ENCODE measurements around the gene GTF3C5.
"Not testable (repeated sequence)": the region's sequence is repeated elsewhere in the genome, so short reads cannot be mapped to it uniquely, and the experiment has no call there.

Gene GTF3C5, protein sequence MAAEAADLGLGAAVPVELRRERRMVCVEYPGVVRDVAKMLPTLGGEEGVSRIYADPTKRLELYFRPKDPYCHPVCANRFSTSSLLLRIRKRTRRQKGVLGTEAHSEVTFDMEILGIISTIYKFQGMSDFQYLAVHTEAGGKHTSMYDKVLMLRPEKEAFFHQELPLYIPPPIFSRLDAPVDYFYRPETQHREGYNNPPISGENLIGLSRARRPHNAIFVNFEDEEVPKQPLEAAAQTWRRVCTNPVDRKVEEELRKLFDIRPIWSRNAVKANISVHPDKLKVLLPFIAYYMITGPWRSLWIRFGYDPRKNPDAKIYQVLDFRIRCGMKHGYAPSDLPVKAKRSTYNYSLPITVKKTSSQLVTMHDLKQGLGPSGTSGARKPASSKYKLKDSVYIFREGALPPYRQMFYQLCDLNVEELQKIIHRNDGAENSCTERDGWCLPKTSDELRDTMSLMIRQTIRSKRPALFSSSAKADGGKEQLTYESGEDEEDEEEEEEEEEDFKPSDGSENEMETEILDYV

DNA sequence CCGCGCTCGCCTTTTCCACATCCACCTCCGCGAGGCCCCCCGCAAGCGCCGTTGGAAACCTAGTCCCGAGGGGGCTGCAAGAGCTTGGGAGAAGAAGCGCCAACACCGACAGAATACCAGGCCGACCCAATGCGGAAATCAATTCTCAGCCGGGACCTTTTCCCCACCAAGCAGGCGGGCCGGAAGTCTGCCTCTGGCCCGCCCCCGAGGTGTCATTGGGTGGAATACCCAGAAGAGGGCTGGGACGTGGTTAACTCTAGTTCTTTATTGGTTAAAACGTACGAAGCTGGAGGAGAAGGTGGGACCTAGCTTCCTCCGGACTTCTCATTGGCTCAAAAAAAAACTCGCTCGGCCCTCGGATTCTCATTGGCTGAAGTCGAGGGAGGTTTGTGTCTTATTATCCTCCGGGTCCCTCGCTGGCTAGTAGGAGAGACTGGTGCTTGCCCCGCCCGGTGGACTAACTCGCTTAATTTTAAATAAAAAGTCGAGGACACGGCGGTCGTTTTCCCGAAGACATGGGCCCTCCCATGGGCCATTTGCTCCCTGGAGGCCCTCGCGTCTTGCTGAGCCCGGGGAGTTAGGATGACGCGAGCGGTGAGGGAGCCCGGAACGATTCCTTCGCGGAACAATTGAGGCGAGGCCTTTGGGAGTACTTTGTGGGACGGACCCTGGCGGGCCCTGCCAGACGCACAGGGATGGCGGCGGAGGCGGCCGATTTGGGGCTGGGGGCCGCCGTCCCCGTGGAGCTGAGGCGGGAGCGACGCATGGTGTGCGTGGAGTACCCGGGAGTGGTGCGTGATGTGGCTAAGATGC, at the start of gene GTF3C5:
TSS of gene GTF3C5 (plus strand) at position 681 of the 813 bp plus-strand sequence. CDS start at position 696, 15 bp downstream.
- DNase-seq: peak; percentile 99

DNA sequence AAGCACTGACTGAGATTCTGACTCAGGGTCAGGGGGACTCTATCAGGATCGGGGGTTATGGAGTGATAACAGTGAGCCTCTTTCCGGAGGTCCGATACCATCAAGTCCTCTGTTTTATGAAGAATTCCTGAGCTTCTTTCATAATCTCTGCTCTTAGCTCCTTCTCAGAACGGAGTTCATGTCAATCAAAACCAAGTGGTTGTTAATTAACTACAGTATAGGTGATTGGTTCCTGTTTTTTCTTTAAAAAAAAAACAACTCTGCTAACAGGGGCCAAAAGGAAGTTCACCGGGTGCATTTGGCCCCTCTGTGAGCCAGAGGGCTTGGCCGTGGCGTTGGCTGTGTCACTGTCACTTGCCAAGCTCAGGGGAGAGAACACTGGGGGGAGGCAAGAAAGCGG, 48.3 kb upstream of the GTF3C5 start:
- no peak for DNase-seq

DNA sequence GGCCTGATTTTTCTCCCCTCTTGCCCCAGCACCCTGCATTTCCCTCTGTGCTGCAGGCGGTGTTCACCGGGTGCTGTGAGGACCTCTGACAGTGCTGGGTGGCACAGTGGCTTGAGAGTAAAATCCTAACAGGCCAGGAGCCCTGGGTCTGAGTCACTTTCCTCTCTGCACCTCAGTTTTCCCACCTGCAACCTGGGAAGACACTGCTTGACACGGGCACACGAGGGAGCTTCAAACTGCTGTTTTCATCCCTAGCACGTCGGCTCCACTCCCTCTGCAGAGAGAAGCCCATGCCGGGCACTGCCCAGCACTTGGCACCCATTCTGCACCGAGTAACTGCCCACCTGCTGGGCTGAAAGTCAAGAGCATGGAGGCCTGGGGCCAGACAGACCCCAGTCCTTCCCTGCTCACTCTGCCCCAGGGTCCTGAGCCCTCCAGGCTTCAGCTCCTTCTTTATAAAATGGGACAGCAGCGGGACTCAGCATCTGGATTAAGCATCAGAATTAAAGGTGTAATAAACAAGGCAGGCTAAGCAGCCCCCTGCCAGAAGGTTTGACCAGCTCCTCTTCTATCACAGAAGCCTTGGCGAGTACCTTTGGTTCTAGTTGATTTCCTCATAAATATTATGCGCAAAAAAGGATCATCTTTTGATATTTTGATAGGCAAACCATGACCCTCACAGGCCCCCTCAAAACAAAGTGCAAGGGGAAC, 47.2 kb upstream of the GTF3C5 start:
- DNase-seq: no peak

DNA sequence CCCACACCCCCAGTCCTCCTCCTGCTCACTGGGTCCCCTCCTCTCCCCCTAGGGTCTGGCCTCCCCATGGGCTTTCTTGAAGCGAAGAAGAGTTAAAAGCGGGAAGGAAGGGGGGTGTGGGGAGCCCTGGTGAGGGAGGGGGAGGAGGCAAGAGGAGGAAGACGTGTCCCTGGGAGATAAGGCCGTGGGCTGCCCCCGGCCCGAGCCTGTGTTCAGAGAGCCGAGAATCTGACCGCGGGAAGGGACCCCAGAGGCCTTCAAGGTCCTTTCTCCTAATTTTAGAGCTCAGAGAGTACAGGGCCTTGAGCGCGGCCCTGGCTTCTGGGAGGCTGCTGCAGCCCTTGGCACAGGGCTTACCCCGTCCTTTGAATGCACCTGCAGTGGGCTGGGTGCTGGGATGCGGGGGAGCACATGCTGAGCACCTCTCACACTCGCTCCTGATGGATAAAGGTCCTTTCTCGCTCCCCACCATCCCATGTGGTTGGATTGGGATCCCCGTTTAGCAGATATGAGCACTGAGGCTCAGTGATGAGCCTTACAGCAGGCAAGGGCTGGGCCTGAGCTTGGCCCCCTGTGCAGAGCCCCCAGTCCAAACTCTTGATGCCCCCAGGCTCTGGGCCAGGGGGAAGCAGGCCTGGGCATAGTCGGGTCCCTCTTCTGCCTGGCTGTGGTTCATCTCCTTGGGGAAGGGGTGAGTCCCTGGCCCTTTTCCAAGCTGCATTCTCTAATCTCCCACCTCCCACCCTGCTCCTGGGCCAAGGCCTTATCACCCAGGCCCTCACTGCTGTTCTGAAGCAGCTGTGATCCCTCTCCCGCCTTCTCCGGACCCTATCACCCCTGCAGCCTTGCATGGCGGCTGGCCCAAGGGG, 46.4 kb upstream of the GTF3C5 start:
- no peak for DNase-seq

DNA sequence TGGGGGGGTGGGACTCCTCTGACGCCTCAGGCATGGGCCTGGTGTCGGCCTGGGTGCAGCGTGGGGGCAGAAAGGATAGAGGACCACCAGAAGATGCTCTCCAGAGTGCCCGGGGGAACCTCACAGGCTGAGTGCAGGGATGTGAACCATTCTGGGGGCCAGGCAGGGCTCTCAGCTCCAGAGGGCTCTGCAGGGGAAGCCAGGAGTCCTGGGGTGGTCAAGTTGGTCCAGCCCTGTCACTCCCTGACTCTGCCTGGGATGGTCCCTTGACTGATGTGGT, 45.8 kb upstream of the GTF3C5 start:
- DNase-seq: no peak

DNA sequence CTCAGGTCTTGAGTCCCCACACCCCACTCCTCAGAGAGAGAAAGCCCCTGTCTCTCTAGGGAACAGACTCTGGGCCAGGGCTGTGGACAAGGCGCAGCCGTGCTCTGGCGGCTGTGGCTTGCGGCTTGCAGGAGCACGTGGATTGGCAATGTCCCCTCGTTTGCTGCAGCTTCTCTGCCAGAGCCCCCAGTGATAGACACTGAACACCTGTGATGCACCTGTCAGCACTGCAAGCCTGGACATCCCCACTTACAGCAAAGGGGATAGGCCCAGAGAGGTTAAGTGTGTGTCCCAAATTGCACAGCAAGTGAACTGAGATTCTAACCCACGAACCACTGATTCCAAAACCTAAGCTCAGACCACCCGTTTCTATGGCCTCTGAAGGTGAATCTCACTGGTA, 45.3 kb upstream of the GTF3C5 start:
- DNase-seq: no peak

DNA sequence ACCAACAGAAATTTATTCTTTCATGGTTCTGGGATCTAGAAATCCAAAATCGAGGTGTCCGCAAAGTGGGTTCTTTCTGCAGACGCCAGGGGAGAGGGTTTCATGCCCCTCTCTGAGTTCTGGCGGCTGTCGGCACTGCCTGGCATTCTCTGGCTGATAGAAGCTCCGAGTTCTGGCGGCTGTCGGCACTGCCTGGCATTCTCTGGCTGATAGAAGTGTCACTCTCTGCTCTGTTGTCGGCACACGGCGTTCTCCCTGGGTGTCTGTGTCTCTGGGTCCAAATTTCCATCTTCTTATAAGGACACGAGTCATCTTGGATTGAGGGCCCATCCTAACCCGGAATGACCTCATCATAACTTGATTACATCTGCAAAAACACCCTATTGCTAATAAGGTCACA, 44.7 kb upstream of the GTF3C5 start:
- DNase-seq: no peak

DNA sequence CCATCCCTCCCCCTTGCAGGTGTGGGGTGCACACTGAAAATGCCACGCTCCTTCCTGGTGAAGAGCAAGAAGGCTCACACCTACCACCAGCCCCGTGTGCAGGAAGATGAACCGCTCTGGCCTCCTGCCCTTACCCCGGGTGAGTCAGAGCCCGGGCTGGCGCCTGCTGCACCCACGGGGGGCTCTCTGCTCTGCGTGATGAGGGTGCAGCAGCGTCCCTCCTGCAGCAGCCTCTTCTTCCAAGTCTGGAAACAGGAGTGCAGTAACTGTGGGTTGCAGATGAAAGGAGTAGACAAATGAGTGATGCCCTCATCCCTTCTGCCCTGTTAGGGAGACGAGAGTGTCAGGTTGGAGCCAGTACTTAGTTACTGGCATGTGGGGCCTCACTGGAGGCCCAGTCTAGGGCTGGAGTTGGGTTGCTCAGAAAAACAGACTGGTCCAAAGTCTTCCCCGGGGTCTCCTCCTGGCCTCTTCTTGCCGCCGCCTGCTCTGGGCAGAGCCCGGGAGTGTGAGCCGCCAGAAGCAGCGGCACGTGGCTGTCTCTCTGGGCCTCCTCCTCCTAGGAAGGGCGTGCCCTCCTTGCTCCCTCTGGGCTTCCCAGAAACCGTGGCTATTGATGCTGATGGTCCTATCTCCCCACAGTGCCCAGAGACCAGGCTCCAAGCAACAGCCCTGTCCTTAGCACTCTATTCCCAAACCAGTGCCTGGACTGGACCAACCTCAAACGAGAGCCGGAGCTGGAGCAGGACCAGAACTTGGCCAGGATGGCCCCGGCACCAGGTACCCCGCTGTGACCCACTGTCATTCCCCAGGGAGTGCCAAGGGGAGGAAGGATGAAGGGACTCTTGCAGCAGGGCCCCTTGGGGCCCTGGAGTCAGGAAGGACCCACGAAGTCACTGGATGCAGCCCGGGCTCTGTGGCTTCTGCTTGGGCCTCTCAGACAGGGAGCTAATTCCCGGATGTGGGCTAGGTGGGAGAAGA, 43.9 kb upstream of the GTF3C5 start:
- no peak for DNase-seq

DNA sequence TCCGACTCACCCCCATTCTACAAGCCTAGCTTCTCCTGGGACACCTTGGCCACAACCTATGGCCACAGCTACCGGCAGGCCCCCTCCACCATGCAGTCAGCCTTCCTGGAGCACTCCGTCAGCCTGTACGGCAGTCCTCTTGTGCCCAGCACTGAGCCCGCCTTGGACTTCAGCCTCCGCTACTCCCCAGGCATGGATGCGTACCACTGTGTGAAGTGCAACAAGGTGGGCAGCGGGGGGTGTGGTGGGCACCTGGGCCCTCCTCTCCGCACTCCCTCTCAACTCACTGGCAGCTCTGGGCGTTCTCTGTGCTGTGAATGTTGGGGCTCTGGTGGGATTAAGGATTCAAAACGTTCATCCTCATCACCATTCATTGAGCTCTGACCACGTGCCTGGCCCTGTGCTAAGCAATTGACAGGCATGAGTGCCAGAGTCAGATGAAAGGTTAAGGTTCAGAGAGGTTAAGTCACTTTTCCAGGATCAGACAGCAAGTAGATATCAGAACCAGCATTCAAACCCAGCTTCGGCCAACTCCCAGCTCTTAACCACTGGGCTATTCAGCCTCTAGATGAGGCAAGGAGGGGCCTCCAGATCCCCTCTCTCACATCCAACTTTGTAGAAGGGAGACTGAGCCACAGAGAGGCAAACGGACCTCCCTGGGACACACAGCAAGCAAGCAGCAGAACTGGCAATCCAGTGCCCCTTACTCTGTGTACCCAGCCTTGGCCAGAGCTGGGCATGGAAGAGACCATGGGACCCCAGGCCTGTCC, 42.4 kb upstream of the GTF3C5 start:
- DNase-seq: no peak

DNA sequence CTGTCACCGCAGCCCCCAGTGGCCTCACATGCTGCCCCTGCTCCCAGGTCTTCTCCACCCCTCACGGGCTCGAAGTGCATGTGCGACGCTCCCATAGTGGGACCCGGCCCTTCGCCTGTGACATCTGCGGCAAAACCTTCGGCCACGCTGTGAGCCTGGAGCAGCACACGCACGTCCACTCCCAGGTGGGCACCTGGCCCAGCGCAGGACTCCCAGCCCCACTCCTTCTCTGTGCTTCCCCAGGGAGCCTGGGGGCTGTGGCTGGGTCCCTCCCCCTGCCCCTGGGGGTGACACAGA, 41.8 kb upstream of the GTF3C5 start:
- DNase-seq: no peak

DNA sequence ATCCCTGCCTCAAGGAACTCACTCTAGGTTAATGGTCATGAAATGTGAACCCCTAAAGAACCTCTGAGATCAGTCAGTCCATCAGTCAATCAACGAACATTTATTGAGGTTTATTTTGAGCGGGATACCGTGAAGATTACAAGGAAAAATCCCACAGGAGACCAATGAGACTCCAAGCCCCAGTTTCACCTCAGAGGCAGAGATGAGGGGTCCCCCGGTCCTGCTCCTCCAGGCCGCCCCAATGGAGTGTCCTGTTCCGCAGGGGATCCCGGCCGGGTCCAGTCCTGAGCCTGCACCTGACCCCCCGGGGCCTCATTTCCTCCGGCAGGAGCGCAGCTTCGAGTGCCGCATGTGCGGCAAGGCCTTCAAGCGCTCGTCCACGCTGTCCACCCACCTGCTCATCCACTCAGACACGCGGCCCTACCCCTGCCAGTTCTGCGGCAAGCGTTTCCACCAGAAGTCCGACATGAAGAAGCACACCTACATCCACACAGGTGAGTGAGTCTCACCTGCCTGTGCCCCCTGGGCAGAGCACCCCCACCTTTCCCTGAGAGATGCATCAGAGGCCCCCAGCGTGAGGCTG, 41.3 kb upstream of the GTF3C5 start:
- no peak for DNase-seq

DNA sequence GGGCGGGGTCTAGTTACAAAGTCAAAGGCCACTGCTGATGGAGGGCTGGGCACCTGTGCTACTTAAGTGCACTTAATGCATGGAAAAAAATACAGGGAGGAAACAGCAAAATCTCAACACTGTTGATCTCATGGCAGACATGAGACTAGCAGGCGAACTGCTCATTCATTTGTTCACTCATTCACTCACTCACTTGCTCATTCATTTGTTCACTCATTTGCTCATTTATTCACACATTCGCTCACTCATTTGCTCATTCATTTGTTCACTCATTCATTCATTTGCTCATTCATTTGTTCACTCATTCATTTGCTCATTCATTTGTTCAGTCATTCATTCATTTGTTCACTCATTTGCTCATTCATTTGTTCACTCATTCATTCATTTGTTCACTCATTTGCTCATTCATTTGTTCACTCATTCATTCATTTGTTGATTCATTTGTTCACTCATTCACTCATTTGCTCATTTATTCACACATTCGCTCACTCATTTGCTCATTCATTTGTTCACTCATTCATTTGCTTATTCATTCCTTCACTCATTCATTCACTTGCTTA, 40.7 kb upstream of the GTF3C5 start:
- not testable (repeated sequence) for DNase-seq

DNA sequence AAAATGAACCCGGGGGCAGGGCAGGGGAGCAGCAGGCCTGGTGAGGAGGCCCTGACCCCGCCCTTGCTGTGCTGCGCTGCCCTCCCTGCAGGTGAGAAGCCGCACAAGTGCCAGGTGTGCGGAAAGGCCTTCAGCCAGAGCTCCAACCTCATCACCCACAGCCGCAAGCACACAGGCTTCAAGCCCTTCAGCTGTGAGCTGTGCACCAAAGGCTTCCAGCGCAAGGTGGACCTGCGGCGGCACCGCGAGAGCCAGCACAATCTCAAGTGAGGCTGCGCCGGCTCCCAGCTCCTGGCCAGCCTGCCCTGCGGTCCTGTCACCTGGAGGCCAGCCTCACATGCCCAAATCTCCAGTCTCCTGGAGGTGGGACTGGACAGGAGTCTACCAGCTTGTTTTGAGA, 40.0 kb upstream of the GTF3C5 start:
- DNase-seq: no peak

DNA sequence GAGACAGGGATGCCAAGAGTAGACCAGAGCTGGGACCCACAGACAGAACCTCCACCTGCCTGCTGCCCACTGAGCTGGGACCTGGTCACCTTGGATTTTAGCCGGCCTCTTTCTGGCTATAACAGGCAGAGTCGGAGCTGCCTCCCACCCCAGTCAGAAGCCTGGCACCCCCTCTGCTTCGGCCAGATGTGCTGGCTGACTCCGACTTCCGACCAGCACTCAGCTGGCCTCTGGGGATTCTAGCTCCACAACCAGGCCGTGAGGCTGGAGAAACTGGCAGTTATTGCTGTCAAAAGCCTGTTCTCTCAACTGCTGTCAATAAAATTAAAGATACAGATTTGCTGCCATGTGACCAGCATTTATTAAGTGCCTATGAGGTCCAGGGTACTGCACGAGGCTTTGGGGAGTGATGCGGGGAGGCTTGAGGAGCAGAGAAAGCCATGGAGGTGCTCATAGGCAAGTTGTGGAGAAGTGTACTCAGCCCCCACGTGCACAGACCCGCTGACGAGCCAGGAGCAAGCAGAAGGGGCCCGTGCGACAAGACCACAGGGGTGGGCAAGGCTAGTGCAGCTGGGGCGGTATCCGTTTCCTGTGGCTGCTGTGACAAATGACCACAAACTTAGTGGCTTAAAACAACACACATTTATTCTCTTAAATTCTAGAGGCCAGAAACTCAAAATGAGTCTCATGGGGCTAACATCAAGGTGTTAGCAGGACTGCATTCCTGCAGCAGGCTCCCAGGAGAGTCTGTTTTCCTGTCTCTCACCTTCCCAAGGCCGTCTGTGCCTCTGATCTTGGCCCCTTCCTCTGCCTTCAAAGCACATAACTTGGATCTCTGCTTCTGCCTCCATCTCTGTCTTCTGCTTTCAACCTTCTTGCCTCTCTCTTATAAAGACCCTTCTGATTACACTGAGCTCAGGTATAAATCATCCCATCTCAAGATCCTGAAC, 39.2 kb upstream of the GTF3C5 start:
- DNase-seq: no peak

DNA sequence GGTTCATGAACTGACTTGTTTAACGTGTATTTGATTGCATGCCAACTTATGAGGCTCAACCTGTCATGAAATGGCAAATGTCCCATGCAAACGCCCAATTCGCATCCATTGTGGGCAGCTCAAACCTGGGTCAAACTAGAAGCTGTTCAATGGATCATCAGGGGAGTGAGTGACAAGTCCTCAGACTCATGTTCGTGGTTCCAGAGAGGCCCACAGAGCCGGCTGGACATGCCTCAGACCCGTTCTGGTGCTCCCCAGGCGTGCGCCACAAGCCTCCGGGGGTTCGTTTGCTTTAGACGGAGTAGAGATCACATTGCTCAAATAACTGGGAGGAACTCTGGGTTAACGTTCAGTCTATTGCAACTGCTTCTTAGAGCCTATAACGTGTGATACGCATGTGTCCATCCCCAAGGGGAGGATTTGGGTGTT, 37.3 kb upstream of the GTF3C5 start:
- DNase-seq: no peak

DNA sequence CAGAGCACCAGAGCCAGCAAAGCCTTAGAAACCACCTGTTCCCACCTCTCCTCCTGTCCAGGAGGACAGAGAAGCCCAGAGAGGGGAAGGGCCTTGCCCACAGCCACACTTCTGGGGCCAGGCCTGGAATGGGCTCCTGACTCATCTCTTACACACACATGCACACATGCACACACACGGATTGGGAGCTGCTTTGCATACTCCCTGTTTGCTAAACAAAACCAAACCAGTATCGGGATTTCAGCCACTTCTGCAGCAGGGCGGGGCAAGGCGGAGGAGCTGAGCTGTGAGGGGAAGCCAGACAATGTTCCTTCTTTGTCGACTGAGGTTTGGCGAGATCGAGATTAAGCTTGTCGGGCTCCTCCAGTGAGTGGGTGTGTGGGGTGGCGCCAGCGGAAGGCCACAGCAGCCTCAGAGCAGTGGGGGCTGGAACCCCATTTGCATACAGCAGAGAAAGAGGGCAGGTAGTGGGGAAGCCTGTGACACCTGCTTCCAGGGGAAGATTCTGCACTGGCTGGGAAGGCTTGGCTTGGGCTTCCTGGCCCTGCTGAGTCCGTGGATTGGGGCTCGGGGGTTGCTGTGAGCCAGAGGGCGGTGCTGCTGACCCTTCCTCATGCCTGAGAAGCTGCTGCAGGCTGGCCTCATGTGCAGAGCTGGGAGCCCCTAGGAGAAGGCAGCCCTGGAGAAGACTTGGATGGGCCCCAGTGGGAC, 36.2 kb upstream of the GTF3C5 start:
- no peak for DNase-seq

DNA sequence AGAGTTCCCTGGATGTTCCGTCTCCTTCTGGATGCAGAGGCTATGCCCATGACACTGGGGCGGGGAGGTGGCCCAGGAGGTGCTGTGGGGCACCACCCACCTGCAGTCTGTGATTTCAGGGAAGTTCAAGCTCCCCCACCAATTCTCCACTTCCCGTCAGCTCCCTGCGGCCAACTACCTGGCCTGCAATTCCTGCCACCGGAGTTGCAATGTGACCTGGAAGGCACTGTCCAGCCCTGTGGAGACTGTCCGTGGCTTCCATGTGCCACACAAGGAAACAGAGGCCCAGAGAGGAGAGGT, 35.7 kb upstream of the GTF3C5 start:
- no peak for DNase-seq

DNA sequence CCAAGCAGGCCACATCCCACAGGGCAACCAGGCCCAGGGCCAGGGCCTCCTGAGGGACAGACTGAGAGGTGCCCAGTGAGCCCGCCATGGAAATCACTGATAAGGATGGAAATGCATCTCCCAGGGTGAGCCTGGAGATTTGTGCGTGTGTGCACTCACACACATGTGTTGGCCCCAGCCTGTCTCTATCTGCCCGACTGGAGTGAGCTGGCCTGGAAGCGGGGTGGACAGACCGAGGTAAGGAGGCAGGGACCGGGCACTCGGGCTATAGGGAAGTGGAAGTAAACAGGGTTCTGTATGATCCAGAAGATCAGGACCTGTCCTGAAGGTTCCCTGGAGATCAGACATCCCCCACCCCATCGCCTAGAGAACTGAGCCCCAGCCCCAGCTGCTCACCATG, 34.9 kb upstream of the GTF3C5 start:
- no peak for DNase-seq

All from DMS79 (cell line).